ENCODE data around the gene B3GNT7. TPM values are rescaled to one million over a fixed set of nuclear protein-coding genes. Genes with fewer than 3 reads are reported as not detected.

The B3GNT7 gene
- total RNA-seq, 4 donors from 2014 or later = 1.2 to 2.6 (median 1.8) TPM

DNA sequence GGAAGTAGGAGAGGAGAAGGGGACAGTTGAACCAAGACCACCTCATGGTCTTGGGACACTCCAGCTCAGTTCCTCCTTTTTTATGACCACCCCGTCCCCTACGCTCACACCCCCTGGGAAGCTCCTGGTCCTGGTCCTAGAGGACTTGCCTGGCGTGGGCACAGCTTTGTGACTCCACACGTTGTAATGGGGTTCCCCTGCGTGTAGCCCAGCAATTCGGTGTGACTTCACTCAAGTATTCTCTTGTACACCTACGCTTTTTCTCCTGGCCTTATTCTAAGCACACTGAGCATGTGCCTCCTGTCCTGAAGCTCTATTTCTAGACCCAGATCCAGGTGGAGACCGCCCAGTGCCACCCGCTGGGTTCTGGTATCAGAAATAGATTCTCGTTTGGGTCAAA lies 36.1 kb upstream of the B3GNT7 start:
- TF ChIP-seq, protein P1, sequence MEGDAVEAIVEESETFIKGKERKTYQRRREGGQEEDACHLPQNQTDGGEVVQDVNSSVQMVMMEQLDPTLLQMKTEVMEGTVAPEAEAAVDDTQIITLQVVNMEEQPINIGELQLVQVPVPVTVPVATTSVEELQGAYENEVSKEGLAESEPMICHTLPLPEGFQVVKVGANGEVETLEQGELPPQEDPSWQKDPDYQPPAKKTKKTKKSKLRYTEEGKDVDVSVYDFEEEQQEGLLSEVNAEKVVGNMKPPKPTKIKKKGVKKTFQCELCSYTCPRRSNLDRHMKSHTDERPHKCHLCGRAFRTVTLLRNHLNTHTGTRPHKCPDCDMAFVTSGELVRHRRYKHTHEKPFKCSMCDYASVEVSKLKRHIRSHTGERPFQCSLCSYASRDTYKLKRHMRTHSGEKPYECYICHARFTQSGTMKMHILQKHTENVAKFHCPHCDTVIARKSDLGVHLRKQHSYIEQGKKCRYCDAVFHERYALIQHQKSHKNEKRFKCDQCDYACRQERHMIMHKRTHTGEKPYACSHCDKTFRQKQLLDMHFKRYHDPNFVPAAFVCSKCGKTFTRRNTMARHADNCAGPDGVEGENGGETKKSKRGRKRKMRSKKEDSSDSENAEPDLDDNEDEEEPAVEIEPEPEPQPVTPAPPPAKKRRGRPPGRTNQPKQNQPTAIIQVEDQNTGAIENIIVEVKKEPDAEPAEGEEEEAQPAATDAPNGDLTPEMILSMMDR (IDR thresholded peaks at IDR 0.05) = no peak
- no peak for TF ChIP-seq POLR2A (IDR thresholded peaks at IDR 0.05)
- DNase-seq (ENCODE audit: low spot score in 2 of 2) = no peak
- intact Hi-C loops (cut with DNase I; ENCODE audit: low total_unique reads) = no loop called here
- no peak overlapping the region for H3K4me3 ChIP-seq (ENCODE audit: low read depth, poor library complexity, severe bottlenecking)
- WGBS, 2 donors = 92 to 95% methylated on average over 10 of the region's 10 CpGs

DNA sequence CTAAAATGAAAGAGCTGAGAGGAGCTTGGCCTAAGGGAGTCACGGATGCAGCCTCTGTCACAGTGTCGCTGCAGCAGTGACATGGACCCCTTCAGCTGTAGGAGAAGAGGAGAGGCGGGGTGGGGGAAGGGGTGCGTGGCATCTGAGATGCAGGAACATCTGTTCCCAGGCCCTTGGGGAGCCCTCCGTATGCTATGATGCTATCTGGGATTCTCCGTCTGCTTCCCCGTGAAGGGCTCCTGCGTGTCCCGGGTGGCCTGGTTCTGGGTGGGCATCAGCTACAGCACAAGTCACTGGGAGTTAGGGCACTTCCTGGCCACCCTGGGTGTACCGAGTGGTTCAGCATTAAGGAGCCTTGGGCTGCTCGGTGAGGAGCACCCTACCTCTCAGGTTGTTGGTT lies 35.6 kb upstream of the B3GNT7 start:
- no peak overlapping the region for H3K4me3 ChIP-seq (ENCODE audit: low read depth, poor library complexity, severe bottlenecking)
- TF ChIP-seq, protein P1 (IDR thresholded peaks at IDR 0.05) = no peak
- no peak for TF ChIP-seq POLR2A (IDR thresholded peaks at IDR 0.05)
- no peak for DNase-seq (ENCODE audit: low spot score in 2 of 2)
- intact Hi-C loops (cut with DNase I; ENCODE audit: low total_unique reads) = no loop called here
- 81 to 96% methylated on average over 11 of the region's 11 CpGs for WGBS, 2 donors

DNA sequence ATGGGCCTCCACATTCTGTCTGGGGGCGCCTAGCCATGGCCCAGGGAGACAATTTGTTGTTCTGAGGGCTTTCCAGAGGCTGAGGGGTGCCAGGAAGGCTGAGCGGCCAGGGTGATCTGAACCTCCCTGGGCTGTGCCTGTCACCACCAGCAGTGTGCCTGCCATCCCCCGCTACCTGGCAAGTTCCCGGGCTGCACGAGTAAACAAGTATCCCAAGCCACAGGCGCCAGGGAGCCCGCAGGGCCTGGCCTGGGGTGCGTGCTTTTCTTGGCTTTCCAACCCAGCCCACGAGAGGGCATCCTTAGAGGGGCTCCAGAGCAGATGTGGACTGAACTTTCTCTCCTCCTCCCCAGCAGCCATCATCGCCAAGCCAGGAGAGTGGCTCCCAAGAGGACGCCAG lies 35.1 kb upstream of the B3GNT7 start:
- intact Hi-C loops (cut with DNase I; ENCODE audit: low total_unique reads) = no loop called here
- WGBS, 2 donors = 93 to 97% methylated on average over 7 of the region's 11 CpGs
- no peak for TF ChIP-seq POLR2A (IDR thresholded peaks at IDR 0.05)
- TF ChIP-seq, protein P1 (IDR thresholded peaks at IDR 0.05) = no peak
- no peak for DNase-seq (ENCODE audit: low spot score in 2 of 2)
- no peak overlapping the region for H3K4me3 ChIP-seq (ENCODE audit: low read depth, poor library complexity, severe bottlenecking)

DNA sequence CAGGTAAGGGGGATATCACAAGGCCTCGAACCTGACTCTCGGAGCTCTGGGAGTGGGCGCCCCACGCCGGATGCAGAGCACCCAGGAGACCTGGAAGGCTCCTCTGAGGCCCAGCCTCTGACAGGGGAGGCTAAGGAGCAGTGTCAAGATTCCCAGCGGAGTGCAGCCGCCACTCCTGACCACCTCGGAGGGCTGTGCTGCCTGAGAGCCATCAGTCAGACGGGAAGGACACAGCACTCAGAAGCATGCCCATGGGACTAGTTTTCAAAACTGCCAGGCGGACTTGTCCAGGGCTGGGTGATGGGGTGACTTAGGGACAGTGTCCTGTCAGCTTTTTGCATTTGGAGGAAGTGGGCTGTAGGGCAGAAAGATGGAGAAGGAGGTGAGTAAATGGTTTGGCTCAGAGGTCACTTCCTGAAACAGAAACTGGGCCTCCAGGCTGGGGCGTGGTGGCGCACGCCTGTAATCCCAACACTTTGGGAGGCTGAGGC lies 34.6 kb upstream of the B3GNT7 start:
- intact Hi-C loops (cut with DNase I; ENCODE audit: low total_unique reads) = no loop called here
- TF ChIP-seq, protein P1 (IDR thresholded peaks at IDR 0.05) = no peak
- TF ChIP-seq POLR2A (IDR thresholded peaks at IDR 0.05) = no peak
- DNase-seq (ENCODE audit: low spot score in 2 of 2) = peak in 1 of 2 donors; percentile 33
- WGBS, 2 donors = 90 to 97% methylated on average over 13 of the region's 13 CpGs
- no peak overlapping the region for H3K4me3 ChIP-seq (ENCODE audit: low read depth, poor library complexity, severe bottlenecking)

DNA sequence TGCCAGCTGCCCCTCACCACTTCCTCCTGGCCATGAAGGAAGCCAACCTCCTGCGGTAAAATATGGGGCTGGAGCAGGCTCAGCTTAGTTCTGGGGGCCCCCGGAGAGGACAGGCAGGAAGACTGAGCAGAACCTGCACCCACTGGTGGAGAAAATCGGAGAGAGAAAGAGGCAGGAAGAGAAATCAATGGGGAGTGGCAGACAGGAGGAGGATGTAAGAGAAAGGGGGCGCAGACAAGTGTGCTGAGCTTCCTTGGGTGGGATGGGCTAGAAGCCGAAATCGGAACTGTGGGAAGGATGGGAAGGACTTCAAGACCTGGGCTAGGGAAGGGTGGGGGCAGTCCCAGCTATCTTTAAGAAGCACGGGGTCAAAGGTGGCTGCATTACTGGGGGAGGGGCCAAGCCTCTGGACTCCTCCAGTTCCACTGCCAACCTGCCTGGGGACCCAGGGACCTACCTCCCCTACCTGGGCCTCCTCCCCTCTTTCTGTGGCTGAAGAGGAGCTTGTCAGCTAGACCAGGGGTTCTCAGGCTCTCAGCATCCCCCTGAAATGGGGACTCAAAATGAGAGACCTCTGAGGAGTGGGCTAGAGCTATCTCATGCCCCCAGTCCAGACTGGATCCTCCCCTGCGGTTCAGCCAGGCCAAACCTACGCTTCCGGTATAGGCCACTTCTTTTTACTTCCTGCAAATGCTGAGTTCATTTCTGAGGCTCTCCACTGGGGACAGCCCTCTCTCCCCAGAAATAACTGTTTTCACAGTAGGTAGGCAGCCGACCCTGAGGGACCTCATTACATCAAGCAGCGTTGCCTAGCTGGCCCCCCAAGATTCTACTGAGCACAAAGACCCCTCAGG lies 33.6 kb upstream of the B3GNT7 start:
- intact Hi-C loops (cut with DNase I; ENCODE audit: low total_unique reads) = no loop called here
- 83 to 84% methylated on average over 12 of the region's 12 CpGs for WGBS, 2 donors
- TF ChIP-seq, protein P1 (IDR thresholded peaks at IDR 0.05) = no peak
- TF ChIP-seq POLR2A (IDR thresholded peaks at IDR 0.05) = no peak
- no peak for DNase-seq (ENCODE audit: low spot score in 2 of 2)
- no peak overlapping the region for H3K4me3 ChIP-seq (ENCODE audit: low read depth, poor library complexity, severe bottlenecking)

Data from lower leg skin (tissue), 4 donors.